Endothelial cell (in vitro differentiated cells): ENCODE measurements around the gene KSR1. TPM values are rescaled to one million over a fixed set of nuclear protein-coding genes. Genes with fewer than 3 reads are reported as not detected.

ENCODE experiments used
- DNase-seq: peaks from one replicate; pipeline ENCODE4 v3.0.0; 2021; ENCODE audit warnings: low spot score
- H3K27ac Mint-ChIP-seq: one replicate; pipeline ENCODE4 v1.8.0; 2021; ENCODE audit warnings: mixed read lengths, inconsistent platforms; ENCODE audit not compliant: unreplicated experiment
- H3K27me3 Mint-ChIP-seq: one replicate; pipeline ENCODE4 v1.8.0; 2021; ENCODE audit warnings: mild to moderate bottlenecking, moderate library complexity, mixed read lengths, inconsistent platforms; ENCODE audit not compliant: unreplicated experiment
- H3K36me3 Mint-ChIP-seq: one replicate; pipeline ENCODE4 v1.8.0; 2021; ENCODE audit warnings: mild to moderate bottlenecking, low read depth, mixed read lengths, inconsistent platforms; ENCODE audit not compliant: unreplicated experiment
- H3K4me1 Mint-ChIP-seq: one replicate; pipeline ENCODE4 v1.8.0; 2021; ENCODE audit warnings: mild to moderate bottlenecking, mixed read lengths, inconsistent platforms; ENCODE audit not compliant: unreplicated experiment
- H3K4me3 Mint-ChIP-seq: one replicate; pipeline ENCODE4 v1.8.0; 2021; ENCODE audit warnings: mild to moderate bottlenecking, mixed read lengths, inconsistent platforms; ENCODE audit not compliant: unreplicated experiment
- H3K9me3 Mint-ChIP-seq: one replicate; pipeline ENCODE4 v1.8.0; 2021; ENCODE audit warnings: mixed read lengths, inconsistent platforms; ENCODE audit not compliant: unreplicated experiment
- total RNA-seq: library from RNA; stranded (reverse); fragmentation: NEBNext Ultra II Directional; extraction: Animal tissue kit (Norgen Biotek cat#: 25700); gene quantifications from one replicate; pipeline ENCODE4 v1.2.1, GENCODE V29; 2021; ENCODE audit not compliant: unreplicated experiment
- TF ChIP-seq, protein P1 (sequence below): fragments of 200-600 bp; sonication (generic); IDR thresholded peaks from one replicate; pipeline ENCODE4 v1.5.0; 2021; ENCODE audit warnings: antibody characterized with exemption; ENCODE audit not compliant: unreplicated experiment

The KSR1 gene
- total RNA-seq, 1 donor from 2014 or later, result 65.2 TPM

DNA sequence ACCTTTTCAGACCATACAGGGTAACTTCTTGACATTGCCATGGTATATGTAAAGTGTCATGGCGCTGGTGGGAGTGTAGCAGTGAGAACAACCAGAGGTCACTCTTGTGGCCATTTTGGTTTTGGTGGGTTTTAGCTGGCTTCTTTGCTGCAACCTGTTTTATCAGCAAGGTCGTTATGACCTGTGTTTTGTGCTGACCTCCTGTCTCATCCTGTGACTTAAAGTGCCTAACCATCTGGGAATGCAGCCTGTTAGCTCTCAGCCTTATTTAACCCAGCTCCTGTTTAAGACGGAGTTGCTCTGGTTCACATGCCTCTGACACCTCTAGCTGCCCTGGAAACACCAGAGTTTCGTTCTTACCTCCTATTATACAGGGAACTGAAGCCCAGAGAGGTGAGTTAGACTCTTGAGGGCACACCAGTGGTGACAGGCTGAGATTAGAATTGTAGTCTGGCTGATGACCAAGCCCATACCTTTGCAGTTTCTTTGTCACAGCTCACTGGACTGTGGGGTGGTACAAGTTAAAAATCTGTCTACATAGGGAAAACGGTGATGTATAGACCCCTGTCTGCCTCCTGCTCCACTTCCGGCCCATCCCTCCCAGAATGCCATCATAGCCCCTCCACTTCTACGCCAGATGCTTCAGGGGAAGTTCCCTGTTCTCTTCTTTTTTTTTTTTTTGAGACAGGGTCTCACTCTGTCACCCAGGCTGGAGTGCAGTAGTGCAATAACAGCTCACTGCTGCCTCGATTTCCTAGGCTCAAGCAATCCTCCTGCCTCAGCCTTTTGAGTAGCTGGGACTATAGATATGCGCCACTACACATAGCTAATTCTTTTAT lies 21.0 kb downstream of the KSR1 start:
- TF ChIP-seq, protein P1, sequence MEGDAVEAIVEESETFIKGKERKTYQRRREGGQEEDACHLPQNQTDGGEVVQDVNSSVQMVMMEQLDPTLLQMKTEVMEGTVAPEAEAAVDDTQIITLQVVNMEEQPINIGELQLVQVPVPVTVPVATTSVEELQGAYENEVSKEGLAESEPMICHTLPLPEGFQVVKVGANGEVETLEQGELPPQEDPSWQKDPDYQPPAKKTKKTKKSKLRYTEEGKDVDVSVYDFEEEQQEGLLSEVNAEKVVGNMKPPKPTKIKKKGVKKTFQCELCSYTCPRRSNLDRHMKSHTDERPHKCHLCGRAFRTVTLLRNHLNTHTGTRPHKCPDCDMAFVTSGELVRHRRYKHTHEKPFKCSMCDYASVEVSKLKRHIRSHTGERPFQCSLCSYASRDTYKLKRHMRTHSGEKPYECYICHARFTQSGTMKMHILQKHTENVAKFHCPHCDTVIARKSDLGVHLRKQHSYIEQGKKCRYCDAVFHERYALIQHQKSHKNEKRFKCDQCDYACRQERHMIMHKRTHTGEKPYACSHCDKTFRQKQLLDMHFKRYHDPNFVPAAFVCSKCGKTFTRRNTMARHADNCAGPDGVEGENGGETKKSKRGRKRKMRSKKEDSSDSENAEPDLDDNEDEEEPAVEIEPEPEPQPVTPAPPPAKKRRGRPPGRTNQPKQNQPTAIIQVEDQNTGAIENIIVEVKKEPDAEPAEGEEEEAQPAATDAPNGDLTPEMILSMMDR, result no peak
- peaks cover 5% of the 10 kb centered on the region for H3K36me3 Mint-ChIP-seq
- H3K27ac Mint-ChIP-seq, result no peak overlapping the region
- no peak overlapping the region for H3K4me3 Mint-ChIP-seq
- H3K4me1 Mint-ChIP-seq, result peaks cover 31% of the 10 kb centered on the region
- DNase-seq, result no peak
- H3K27me3 Mint-ChIP-seq, result peaks cover 4% of the 10 kb centered on the region
- H3K9me3 Mint-ChIP-seq, result no peaks in the 10 kb centered on the region

DNA sequence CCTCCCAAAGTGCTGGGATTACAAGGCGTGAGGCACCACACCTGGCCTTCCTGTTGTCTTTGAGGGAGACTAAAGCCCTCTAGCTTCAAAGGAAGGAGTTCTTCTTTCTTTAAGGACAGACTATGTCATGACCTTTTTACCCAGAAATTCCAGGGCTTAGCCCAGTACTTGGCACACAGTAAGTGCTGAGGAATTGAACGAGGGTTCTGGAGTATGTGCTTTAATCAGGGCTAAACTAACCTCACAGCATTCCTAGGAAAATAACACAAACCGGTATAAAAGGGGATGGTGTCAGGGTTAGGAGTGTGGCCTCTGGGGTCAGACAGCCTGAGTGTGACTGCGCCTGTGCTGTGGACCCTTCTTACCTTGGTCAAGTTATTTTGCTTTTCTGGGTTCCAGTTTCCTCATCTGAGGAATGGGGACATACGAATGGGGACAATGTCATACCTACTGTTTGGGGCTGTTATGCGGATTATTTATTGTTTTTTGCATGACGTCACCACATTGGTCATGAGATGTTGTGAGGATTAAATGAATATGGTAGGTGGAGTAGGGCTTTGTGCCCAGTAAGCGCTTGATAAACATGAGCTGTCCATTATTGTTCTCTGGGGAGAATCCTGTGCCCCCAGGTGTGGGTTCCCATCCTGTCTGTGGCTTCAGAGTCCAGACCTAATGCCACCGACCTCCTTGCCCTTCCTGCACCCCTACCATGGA lies 21.9 kb downstream of the KSR1 start:
- Mint-ChIP-seq H3K9me3 (no peaks in the 10 kb centered on the region), H3K27ac (no peak overlapping the region), H3K4me3 (no peak overlapping the region), H3K27me3 (peaks cover 4% of the 10 kb centered on the region), H3K36me3 (peaks cover 5% of the 10 kb centered on the region), H3K4me1 (peaks cover 28% of the 10 kb centered on the region)
- no peak for DNase-seq
- TF ChIP-seq, protein P1, result no peak

DNA sequence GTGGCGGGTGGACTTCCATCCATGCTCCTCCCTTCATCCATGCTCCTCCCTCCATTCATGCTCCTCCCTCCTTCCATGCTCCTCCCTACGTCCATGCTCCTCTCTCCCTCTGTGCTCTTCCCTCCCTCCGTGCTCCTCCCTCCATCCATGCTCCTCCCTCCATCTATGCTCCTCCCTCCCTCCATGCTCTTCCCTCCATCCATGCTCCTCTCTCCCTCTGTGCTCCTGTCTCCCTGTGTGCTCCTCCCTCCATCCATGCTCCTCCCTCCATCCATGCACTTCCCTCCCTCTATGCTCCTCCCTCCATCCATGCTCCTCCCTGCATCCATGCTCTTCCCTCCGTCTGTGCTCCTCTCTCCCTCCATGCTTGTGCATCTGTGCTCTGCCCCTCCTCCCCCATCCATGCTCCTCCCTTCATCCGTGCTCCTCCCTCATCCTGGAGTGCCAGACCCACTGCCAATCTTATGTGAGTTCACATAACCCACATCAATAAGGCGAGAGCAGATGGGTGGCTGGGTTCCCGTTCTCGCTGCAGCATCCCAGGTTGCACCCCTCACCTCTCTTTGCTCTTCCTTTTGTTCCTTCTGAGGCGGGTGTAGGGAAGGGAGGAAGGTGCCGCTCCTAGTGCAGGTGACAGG lies 22.8 kb downstream of the KSR1 start:
- Mint-ChIP-seq H3K9me3 (no peaks in the 10 kb centered on the region), H3K4me1 (peaks cover 24% of the 10 kb centered on the region), H3K4me3 (no peak overlapping the region), H3K27ac (no peak overlapping the region), H3K36me3 (peaks cover 5% of the 10 kb centered on the region), H3K27me3 (peaks cover 4% of the 10 kb centered on the region)
- TF ChIP-seq, protein P1, result no peak
- DNase-seq, result no peak

DNA sequence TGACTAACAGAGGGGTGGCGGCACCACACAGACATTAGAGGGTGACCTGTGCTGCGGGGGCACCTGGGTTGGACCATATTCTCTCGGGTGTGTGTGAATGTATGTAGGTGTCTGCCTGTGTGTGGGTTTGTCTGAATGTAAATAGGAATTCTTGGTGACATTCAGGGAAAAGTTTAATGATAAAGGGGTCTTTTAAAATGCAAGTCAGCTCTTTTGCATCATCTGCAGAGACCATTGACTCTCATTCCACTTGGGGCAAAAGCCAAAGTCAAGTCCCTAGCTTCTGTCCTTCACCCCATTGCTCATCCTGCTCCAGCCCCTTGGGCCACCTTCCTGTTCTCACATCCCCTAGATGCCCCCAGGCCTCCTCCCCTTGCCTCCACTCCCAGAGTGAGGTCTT lies 23.6 kb downstream of the KSR1 start:
- no peaks in the 10 kb centered on the region for H3K9me3 Mint-ChIP-seq
- TF ChIP-seq, protein P1, result no peak
- peaks cover 20% of the 10 kb centered on the region for H3K4me1 Mint-ChIP-seq
- no peak for DNase-seq
- peaks cover 3% of the 10 kb centered on the region for H3K27me3 Mint-ChIP-seq
- no peak overlapping the region for H3K4me3 Mint-ChIP-seq
- H3K27ac Mint-ChIP-seq, result no peak overlapping the region
- H3K36me3 Mint-ChIP-seq, result peaks cover 5% of the 10 kb centered on the region
